ENCODE results near the gene RPH3AL. TPM values are rescaled to one million over a fixed set of nuclear protein-coding genes. Genes with fewer than 3 reads are reported as not detected.

RPH3AL gene
- polyA plus RNA-seq, 3 donors: 0.71 to 1.9 (median 1.5) TPM

DNA sequence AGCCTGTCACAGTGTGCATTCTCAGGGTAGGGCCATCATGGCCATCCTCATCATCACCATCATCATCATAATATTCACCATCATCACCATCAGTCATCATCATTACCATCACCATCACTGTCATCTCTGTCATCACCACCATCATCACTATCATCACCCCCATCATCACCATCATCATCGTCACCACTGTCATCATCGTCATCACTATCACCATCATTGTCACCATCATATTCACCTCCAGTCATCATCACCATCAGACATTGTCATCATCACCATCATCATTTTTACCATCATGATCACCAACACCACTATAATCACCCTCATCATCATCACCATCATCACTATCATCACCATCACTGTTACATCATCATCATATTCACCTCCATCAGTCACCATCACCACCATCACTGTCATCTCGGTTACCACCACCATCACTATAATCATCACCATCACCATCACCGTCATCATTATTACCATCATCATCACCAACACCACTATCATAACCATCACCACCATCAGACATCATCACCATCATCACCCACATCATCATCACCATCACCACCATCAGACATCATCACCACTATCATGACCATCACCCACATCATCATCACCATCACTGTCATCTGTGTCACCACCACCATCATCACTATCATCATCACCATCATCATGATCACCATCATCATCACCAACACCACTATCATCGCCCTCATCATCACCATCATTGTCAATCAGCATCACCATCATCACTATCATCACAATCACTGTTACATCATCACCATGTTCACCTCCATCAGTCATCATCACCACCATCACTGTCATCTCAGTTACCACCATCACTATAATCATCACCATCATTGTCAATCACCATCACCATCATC is 8.5 kb downstream of the RPH3AL start:
- peaks cover 15% of the 10 kb centered on the region for H3K4me1 Mint-ChIP-seq
- WGBS (ENCODE audit: insufficient coverage): 93% methylated on average over 4 of the region's 5 CpGs
- no peak overlapping the region for H3K4me3 Mint-ChIP-seq
- Histone ChIP-seq H3K27ac (ENCODE audit: low read depth in 1 of 2, low read length in 2 of 2) (no peak overlapping the region), H3K79me2 (ENCODE audit: insufficient read depth, low read length) (no peaks in the 10 kb centered on the region), H3K4me3 (replicated peaks in 1 of 3; ENCODE audit: low read depth in 2 of 3, low read length in 3 of 3) (no peak overlapping the region), H4K20me1 (ENCODE audit: insufficient read depth, low read length) (no peaks in the 10 kb centered on the region), H3K9ac (ENCODE audit: insufficient read depth, low read length, poor library complexity, severe bottlenecking) (no peak overlapping the region), H3K4me1 (ENCODE audit: control insufficient read depth in 1 of 2, insufficient read depth in 2 of 2, low read length in 2 of 2) (peaks cover 0 to under 1% of the 10 kb centered on the region in 2 donors), H3K27me3 (ENCODE audit: control insufficient read depth in 2 of 2, insufficient read depth in 2 of 2, low read length in 2 of 2) (no peaks in the 10 kb centered on the region), H3K4me2 (replicated peaks; ENCODE audit: extremely low read depth, low read length, poor library complexity, severe bottlenecking) (no peak overlapping the region), H2AFZ (ENCODE audit: insufficient read depth, low read depth, low read length, poor library complexity, severe bottlenecking) (no peak overlapping the region), H3K9me3 (replicated peaks in 1 of 2; ENCODE audit: control insufficient read depth in 1 of 2, insufficient read depth in 1 of 2, low read length in 2 of 2) (no peaks in the 10 kb centered on the region), H3K36me3 (replicated peaks in 1 of 2; ENCODE audit: control insufficient read depth in 1 of 2, insufficient read depth in 2 of 2, low read length in 2 of 2) (no peaks in the 10 kb centered on the region)
- peaks cover 0 to 7% (median 0%) of the 10 kb centered on the region in 7 donors for H3K9me3 Mint-ChIP-seq
- peaks cover 0 to 8% (median 3%) of the 10 kb centered on the region in 3 donors for H3K27me3 Mint-ChIP-seq (ENCODE audit: low read depth in 3 of 3)
- no peaks in the 10 kb centered on the region for H3K36me3 Mint-ChIP-seq
- intact Hi-C loops (cut with micrococcal nuclease): no loop called here
- DNase-seq: no peak
- H3K27ac Mint-ChIP-seq: no peak overlapping the region
- TF ChIP-seq, protein P1, sequence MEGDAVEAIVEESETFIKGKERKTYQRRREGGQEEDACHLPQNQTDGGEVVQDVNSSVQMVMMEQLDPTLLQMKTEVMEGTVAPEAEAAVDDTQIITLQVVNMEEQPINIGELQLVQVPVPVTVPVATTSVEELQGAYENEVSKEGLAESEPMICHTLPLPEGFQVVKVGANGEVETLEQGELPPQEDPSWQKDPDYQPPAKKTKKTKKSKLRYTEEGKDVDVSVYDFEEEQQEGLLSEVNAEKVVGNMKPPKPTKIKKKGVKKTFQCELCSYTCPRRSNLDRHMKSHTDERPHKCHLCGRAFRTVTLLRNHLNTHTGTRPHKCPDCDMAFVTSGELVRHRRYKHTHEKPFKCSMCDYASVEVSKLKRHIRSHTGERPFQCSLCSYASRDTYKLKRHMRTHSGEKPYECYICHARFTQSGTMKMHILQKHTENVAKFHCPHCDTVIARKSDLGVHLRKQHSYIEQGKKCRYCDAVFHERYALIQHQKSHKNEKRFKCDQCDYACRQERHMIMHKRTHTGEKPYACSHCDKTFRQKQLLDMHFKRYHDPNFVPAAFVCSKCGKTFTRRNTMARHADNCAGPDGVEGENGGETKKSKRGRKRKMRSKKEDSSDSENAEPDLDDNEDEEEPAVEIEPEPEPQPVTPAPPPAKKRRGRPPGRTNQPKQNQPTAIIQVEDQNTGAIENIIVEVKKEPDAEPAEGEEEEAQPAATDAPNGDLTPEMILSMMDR (IDR thresholded peaks at IDR 0.05): no peak

DNA sequence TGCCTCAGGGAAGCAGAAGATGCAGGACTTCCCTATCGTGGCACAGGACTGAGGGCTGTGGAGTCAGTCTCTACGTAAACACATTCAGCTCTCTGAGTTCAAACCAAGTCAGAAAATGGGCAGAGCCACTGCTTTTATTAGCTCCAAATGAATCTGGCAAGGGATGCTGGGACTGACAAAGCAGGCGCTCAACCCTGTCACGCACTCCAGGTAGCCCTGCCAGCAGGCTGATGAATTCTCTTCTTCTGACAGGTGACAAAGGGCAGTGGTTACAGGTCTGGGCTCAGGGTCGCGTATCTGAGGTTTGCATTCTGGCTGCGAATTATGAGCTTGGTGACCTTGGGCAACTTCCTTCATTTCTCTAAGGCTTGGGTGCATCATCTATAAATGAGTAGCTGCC is 9.4 kb downstream of the RPH3AL start:
- no peaks in the 10 kb centered on the region for H3K9me3 ChIP-seq (replicated peaks in 1 of 2; ENCODE audit: control insufficient read depth in 1 of 2, insufficient read depth in 1 of 2, low read length in 2 of 2)
- H3K4me2 ChIP-seq (replicated peaks; ENCODE audit: extremely low read depth, low read length, poor library complexity, severe bottlenecking): no peak overlapping the region
- no peak overlapping the region for H3K4me3 ChIP-seq (replicated peaks in 1 of 3; ENCODE audit: low read depth in 2 of 3, low read length in 3 of 3)
- H3K79me2 ChIP-seq (ENCODE audit: insufficient read depth, low read length): no peaks in the 10 kb centered on the region
- no peaks in the 10 kb centered on the region for H3K27me3 ChIP-seq (ENCODE audit: control insufficient read depth in 2 of 2, insufficient read depth in 2 of 2, low read length in 2 of 2)
- TF ChIP-seq, protein P1 (IDR thresholded peaks at IDR 0.05): no peak
- peaks cover 0 to 8% (median 6%) of the 10 kb centered on the region in 3 donors for H3K27me3 Mint-ChIP-seq (ENCODE audit: low read depth in 3 of 3)
- no peak overlapping the region for H3K4me3 Mint-ChIP-seq
- no peaks in the 10 kb centered on the region for H4K20me1 ChIP-seq (ENCODE audit: insufficient read depth, low read length)
- WGBS (ENCODE audit: insufficient coverage): 64% methylated on average over 4 of the region's 7 CpGs
- H3K4me1 ChIP-seq (ENCODE audit: control insufficient read depth in 1 of 2, insufficient read depth in 2 of 2, low read length in 2 of 2): no peaks in the 10 kb centered on the region
- no peak overlapping the region for H3K9ac ChIP-seq (ENCODE audit: insufficient read depth, low read length, poor library complexity, severe bottlenecking)
- no peak for DNase-seq
- no peak overlapping the region for H2AFZ ChIP-seq (ENCODE audit: insufficient read depth, low read depth, low read length, poor library complexity, severe bottlenecking)
- no peak overlapping the region for H3K27ac ChIP-seq (ENCODE audit: low read depth in 1 of 2, low read length in 2 of 2)
- peaks cover 7% of the 10 kb centered on the region for H3K4me1 Mint-ChIP-seq
- intact Hi-C loops (cut with micrococcal nuclease): no loop called here
- H3K36me3 Mint-ChIP-seq: no peaks in the 10 kb centered on the region
- no peaks in the 10 kb centered on the region for H3K36me3 ChIP-seq (replicated peaks in 1 of 2; ENCODE audit: control insufficient read depth in 1 of 2, insufficient read depth in 2 of 2, low read length in 2 of 2)
- no peak overlapping the region for H3K27ac Mint-ChIP-seq
- H3K9me3 Mint-ChIP-seq: peaks cover 0 to 7% (median 0%) of the 10 kb centered on the region in 7 donors
